Measurements from ENCODE around the gene TMED7. TPM values are rescaled to one million over a fixed set of nuclear protein-coding genes. Genes with fewer than 3 reads are reported as not detected.

Gene TMED7
- total RNA-seq = 125 TPM

DNA sequence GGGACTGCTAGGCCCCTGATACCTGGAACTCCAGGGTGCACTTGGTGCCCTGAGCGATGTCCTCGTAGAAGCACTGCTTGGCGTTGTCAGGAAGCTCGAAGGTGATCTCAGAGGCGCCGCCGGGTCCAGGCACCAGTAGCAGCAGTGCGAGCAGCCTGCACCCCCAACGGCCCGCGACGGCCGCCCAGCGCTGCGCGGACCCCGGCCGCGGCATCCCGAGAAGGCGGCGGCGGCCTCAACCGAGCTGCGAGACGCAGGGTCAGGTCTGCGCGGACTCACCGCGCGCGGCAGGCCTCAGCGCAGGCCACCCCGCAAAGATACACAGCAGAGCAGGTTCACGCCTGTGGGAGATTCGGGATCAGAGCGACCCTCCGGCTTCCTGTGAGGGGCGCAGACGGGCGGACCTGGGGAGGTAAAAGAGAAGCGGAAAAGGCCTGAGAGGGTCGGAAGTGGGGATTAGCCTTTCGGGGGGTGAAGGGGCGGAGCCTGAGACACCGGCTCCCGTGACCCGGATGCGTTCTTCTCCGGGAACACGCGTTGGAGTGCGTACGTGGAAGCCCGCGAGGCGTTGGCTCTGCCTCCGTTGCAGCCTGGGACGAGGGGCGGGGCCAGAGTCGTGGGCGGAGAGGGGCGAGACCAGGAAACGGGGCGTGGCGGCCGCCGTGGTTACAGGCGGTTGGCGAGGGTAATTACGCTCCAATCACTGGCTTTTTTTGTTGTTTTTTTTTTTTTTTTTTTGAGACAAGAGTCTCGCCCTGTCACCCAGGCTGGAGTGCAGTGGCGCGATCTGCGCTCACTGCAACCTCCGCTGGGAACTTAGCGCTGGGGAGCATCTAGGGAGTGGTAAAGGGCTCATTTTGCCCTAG is at the start of gene TMED7:
Gene TMED7, minus strand, starts transcription at position 458 of the 866 bp plus-strand sequence. Its CDS starts 244 bp downstream, at position 214.

DNA sequence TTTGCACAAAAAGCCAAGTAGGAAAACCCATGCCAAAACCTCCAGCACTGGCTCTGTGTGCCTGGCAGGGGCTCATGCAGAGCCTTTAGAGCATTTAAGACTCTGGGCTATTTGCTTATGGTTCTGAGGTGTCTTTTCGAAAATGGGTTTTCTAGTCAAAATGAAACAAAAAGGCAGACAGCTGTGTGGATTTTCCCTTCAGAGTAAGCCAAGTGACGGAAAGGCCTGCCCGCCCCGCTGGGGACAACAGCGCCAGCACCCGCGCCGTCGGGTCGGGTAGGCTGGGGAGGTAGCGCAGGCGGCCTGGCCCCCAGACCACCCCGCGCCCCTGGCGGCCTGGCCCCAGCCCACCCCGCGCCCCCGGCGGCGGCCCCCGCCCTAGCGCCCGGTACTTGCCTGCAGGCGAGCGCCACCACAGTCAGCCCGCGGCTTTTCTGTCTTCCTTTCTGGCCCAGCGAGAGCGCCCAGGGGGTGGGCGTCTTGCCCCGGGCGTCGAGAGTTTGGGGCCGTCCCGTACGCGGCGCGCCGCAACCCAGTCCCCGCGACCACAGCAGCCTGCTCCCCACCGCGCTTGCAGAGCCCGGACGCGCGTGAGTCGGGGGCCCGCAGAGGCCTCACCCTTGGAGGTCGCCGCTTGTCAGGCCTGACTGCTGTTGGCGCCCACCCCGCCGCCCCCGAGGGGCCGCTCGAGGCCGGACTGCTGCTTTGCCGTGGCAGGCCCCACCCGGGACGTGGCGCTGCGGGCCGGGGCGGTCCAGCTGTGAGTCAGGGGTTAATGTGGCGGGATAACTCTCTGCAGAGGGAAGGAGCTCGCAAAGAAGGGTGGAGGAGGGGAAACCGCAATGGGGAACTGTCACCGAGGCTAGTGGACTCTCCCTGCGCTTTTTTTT is 23.9 kb downstream of the TMED7 start, which contains the start of gene TICAM2:
Gene TICAM2, minus strand, starts transcription at position 779 of the 890 bp plus-strand sequence. CDS start 21,223 bp downstream, outside the sequence.

Other genes starting within 250 kb of the TMED7 start
- 55.4 TPM for gene FEM1C, start 81.3 kb downstream of the TMED7 start, total RNA-seq
- gene TICAM2, start 23.6 kb downstream of the TMED7 start, total RNA-seq = 2.8 TPM
- gene CDO1, start 190.6 kb upstream of the TMED7 start, total RNA-seq = 125 TPM
- gene ATG12, start 215.5 kb upstream of the TMED7 start, total RNA-seq = 72.7 TPM
- gene AP3S1, start 215.9 kb upstream of the TMED7 start, total RNA-seq = 152 TPM